Gastrocnemius medialis (tissue), 4 donors: ENCODE results near the gene SLC7A6. TPM values are rescaled to one million over a fixed set of nuclear protein-coding genes. Genes with fewer than 3 reads are reported as not detected.
A peak's percentile ranks its signal among the peaks of the same experiment; 100 is the strongest.

Experiments used
- ATAC-seq, 2 donors: fragments of 150-250 bp; one replicate each; pipeline ENCODE4 v1.9.1; 2016
- DNase-seq, 2 donors: peaks; one replicate each; pipeline ENCODE4 v3.0.0-alpha.2; 2019
- H3K27ac ChIP-seq, 4 donors: fragments of 200-600 bp; sonication (generic); 1 replicate in 1 of 4; 2 replicates in 3 of 4; pipeline ENCODE4 v1.5.1; 2016 to 2018; ENCODE audit warnings: mild to moderate bottlenecking in 2 of 4, moderate library complexity in 1 of 4
- H3K27me3 ChIP-seq, 3 donors: fragments of 200-600 bp; sonication (generic) in 2 of 3; 1 replicate in 1 of 3; 2 replicates in 2 of 3; pipeline versions ENCODE4 v1.5.1 to v1.6.0; 2016 to 2019; ENCODE audit warnings: mild to moderate bottlenecking in 1 of 3, moderate library complexity in 1 of 3
- H3K36me3 ChIP-seq, 2 donors: fragments of 200-600 bp; sonication (generic) in 1 of 2; one replicate each; pipeline ENCODE4 v1.5.1; 2017 to 2018
- H3K4me1 ChIP-seq, 2 donors: fragments of 200-600 bp; sonication (generic) in 1 of 2; one replicate each; pipeline ENCODE4 v1.5.1; 2016 to 2017; ENCODE audit warnings: mild to moderate bottlenecking in 2 of 2
- H3K4me3 ChIP-seq, 4 donors: fragments of 200-600 bp; sonication (generic) in 3 of 4; 1 replicate in 1 of 4; 2 replicates in 3 of 4; pipeline ENCODE4 v1.5.1; 2016 to 2019; ENCODE audit warnings: mild to moderate bottlenecking in 2 of 4
- H3K9me3 ChIP-seq, 3 donors: fragments of 200-600 bp; sonication (generic) in 2 of 3; 1 replicate in 1 of 3; 2 replicates in 2 of 3; pipeline ENCODE4 v1.5.1; 2016 to 2019
- CTCF ChIP-seq, 5 experiments: fragments of 450-650 bp in 3 of 5; fragments of 200-600 bp in 2 of 5; sonication (generic) in 2 of 5; IDR thresholded peaks in 4 of 5; conservative IDR thresholded peaks in 1 of 5; 1 replicate in 4 of 5; 2 replicates in 1 of 5; pipeline ENCODE4 v1.5.1; 2016 to 2019; ENCODE audit warnings: antibody characterized with exemption in 5 of 5, mild to moderate bottlenecking in 3 of 5, moderate library complexity in 3 of 5
- POLR2A ChIP-seq, 2 donors: fragments of 450-650 bp; IDR thresholded peaks; one replicate each; pipeline ENCODE4 v1.6.1; 2017; ENCODE audit warnings: antibody characterized with exemption in 2 of 2, mild to moderate bottlenecking in 2 of 2, moderate library complexity in 2 of 2
- in situ Hi-C, 4 donors: fragments of 200-750 bp; cut with MboI; loops; one replicate each; pipeline versions ENCODE4 v1.15.0 to v1.8.0; 2017; ENCODE audit warnings: low sequenced_read_pairs in 4 of 4
- intact Hi-C: fragments of 100-400 bp; cut with DNase I; formaldehyde crosslinking; loops from one replicate; pipeline ENCODE4 v1.15.1; 2023; ENCODE audit warnings: low total_unique reads
- total RNA-seq, 4 donors: library from RNA; depleted of rRNA; stranded (reverse); fragments of >200 nt; gene quantifications; one replicate each; pipeline versions ENCODE4 v1.1.0 to v1.2.3, GENCODE V29; 2016

SLC7A6 gene
- total RNA-seq, 4 donors from 2014 or later, result 97.3 to 205 (median 117) TPM

GRCh38 chr16:68217506-68217905 lies 46.8 kb upstream of the SLC7A6 start:
- in situ Hi-C loops, result loop anchor here in 1 of 4 donors (10.0 kb wide), 1 partner anchor 113 kb away; no protein-coding TSS in a partner anchor
- no peaks in the 10 kb centered on the region for H3K9me3 ChIP-seq

GRCh38 chr16:68219725-68220351 lies 44.5 kb upstream of the SLC7A6 start:
- H3K9me3 ChIP-seq, result no peaks in the 10 kb centered on the region
- DNase-seq, result no peak

More at GRCh38 chr16:68217506-68217905, 46.8 kb upstream of the SLC7A6 start:
- no peak for DNase-seq
- Histone ChIP-seq H3K4me1 (peaks cover 4 to 12% of the 10 kb centered on the region in 2 donors), H3K27ac (peak overlapping the region in 1 of 4 donors; percentile 44), H3K27me3 (no peaks in the 10 kb centered on the region), H3K4me3 (no peak overlapping the region), H3K36me3 (peaks cover 0 to 4% of the 10 kb centered on the region in 2 donors)
- no peak for TF ChIP-seq CTCF (IDR thresholded peaks at IDR 0.05 in 4 of 5, conservative IDR thresholded peaks at IDR 0.05 in 1 of 5)
- no peak for TF ChIP-seq POLR2A (IDR thresholded peaks at IDR 0.05)
- ATAC-seq, result no peak
- intact Hi-C loops, result no loop called here

GRCh38 chr16:68223072-68223471 lies 41.3 kb upstream of the SLC7A6 start:
- TF ChIP-seq POLR2A (IDR thresholded peaks at IDR 0.05), result no peak
- no peak for TF ChIP-seq CTCF (IDR thresholded peaks at IDR 0.05 in 4 of 5, conservative IDR thresholded peaks at IDR 0.05 in 1 of 5)
- peak overlapping the region in 2 of 4 donors; percentile 53 to 82 for H3K27ac ChIP-seq
- no peak overlapping the region for H3K4me3 ChIP-seq
- DNase-seq (no peak), ATAC-seq (no peak)
- peaks cover 0 to 4% of the 10 kb centered on the region in 2 donors for H3K36me3 ChIP-seq
- no peaks in the 10 kb centered on the region for H3K9me3 ChIP-seq
- H3K27me3 ChIP-seq, result no peaks in the 10 kb centered on the region
- in situ Hi-C loops, result no loop called here
- intact Hi-C loops, result no loop called here
- H3K4me1 ChIP-seq, result peaks cover 22 to 24% of the 10 kb centered on the region in 2 donors

More at GRCh38 chr16:68219725-68220351, 44.5 kb upstream of the SLC7A6 start:
- ATAC-seq, result no peak
- H3K36me3 ChIP-seq, result peaks cover 0 to 4% of the 10 kb centered on the region in 2 donors
- peaks cover 4 to 11% of the 10 kb centered on the region in 2 donors for H3K4me1 ChIP-seq
- intact Hi-C loops (no loop called here), in situ Hi-C loops (loop anchor here in 1 of 4 donors (10.0 kb wide), 1 partner anchor 115 kb away; no protein-coding TSS in a partner anchor)
- TF ChIP-seq CTCF (IDR thresholded peaks at IDR 0.05 in 4 of 5, conservative IDR thresholded peaks at IDR 0.05 in 1 of 5), result no peak
- TF ChIP-seq POLR2A (IDR thresholded peaks at IDR 0.05), result no peak
- H3K4me3 ChIP-seq, result no peak overlapping the region
- no peaks in the 10 kb centered on the region for H3K27me3 ChIP-seq
- H3K27ac ChIP-seq, result peak overlapping the region; percentile 15 to 55 (median 43)

- no peak overlapping the region for H3K4me3 ChIP-seq
- intact Hi-C loops, result no loop called here
- TF ChIP-seq POLR2A (IDR thresholded peaks at IDR 0.05), result no peak
- no peak for TF ChIP-seq CTCF (IDR thresholded peaks at IDR 0.05 in 4 of 5, conservative IDR thresholded peaks at IDR 0.05 in 1 of 5)
- H3K4me1 ChIP-seq, result peaks cover 32 to 34% of the 10 kb centered on the region in 2 donors
- peak overlapping the region; percentile 68 to 85 (median 75) for H3K27ac ChIP-seq
- no peak for ATAC-seq
- no peaks in the 10 kb centered on the region for H3K9me3 ChIP-seq
- H3K36me3 ChIP-seq, result peaks cover 0 to 4% of the 10 kb centered on the region in 2 donors
- H3K27me3 ChIP-seq, result no peaks in the 10 kb centered on the region
- DNase-seq, result no peak
- in situ Hi-C loops, result loop anchor here in 2 of 4 donors (5.0 to 25.0 kb wide), 2 partner anchors 134 to 414 kb away; partner anchors contain the start of genes RANBP10 (in 1 of the 2) and TSNAXIP1 (in 1 of the 2)
Measured at GRCh38 chr16:68226116-68226515, 38.2 kb upstream of the SLC7A6 start.
